ENCODE measurements around the gene MAPK12.

DNA sequence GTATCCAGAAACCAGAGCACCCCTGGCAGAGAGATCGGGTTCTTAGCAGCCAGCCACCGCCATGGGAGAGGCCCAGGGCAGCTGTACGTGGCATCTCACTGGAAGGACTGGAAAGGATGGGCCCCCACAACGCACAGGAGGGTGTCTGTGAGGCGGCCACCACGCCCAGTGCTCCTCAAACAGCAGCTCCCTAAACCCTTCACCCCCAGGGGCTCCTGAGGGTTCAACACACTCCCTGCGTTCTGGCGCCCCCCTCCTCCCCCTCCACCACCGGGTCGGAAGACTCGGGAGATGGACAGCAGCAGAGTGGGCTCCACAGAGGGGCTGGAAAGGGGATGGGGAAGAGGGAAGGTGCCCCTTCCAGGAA lies 1.1 kb downstream of the MAPK12 start:
- TF ChIP-seq, protein P1, sequence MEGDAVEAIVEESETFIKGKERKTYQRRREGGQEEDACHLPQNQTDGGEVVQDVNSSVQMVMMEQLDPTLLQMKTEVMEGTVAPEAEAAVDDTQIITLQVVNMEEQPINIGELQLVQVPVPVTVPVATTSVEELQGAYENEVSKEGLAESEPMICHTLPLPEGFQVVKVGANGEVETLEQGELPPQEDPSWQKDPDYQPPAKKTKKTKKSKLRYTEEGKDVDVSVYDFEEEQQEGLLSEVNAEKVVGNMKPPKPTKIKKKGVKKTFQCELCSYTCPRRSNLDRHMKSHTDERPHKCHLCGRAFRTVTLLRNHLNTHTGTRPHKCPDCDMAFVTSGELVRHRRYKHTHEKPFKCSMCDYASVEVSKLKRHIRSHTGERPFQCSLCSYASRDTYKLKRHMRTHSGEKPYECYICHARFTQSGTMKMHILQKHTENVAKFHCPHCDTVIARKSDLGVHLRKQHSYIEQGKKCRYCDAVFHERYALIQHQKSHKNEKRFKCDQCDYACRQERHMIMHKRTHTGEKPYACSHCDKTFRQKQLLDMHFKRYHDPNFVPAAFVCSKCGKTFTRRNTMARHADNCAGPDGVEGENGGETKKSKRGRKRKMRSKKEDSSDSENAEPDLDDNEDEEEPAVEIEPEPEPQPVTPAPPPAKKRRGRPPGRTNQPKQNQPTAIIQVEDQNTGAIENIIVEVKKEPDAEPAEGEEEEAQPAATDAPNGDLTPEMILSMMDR (conservative IDR thresholded peaks at IDR 0.05; ENCODE audit: low read length) = no peak
- no peak for TF ChIP-seq EZH2phosphoT487 (IDR thresholded peaks at IDR 0.05; ENCODE audit: borderline replicate concordance)
